IMR-90 (cell line): ENCODE results near the gene OSBPL3.

ENCODE experiments used
- MXI1 ChIP-seq: IDR thresholded peaks from 2 replicates; pipeline ENCODE4 v1.6.1; 2012; ENCODE audit warnings: low read depth, mild to moderate bottlenecking, low read length, moderate library complexity, borderline replicate concordance
- POLR2A ChIP-seq: IDR thresholded peaks from 2 replicates; pipeline ENCODE4 v1.6.1; 2012; ENCODE audit warnings: mild to moderate bottlenecking, low read depth, low read length
- USF2 ChIP-seq: fragments of 150-350 bp; IDR thresholded peaks from 2 replicates; pipeline ENCODE4 v1.6.1; 2017; ENCODE audit warnings: mild to moderate bottlenecking, antibody characterized with exemption, low read length, low read depth
- TF ChIP-seq, protein P1 (sequence below): conservative IDR thresholded peaks from 2 replicates; pipeline ENCODE4 v1.5.1; 2012; ENCODE audit warnings: mild to moderate bottlenecking, low read depth, low read length, improper control_type of control experiment

- TF ChIP-seq POLR2A, result no peak
- TF ChIP-seq MXI1, result no peak
- TF ChIP-seq USF2, result no peak
- TF ChIP-seq, protein P1, sequence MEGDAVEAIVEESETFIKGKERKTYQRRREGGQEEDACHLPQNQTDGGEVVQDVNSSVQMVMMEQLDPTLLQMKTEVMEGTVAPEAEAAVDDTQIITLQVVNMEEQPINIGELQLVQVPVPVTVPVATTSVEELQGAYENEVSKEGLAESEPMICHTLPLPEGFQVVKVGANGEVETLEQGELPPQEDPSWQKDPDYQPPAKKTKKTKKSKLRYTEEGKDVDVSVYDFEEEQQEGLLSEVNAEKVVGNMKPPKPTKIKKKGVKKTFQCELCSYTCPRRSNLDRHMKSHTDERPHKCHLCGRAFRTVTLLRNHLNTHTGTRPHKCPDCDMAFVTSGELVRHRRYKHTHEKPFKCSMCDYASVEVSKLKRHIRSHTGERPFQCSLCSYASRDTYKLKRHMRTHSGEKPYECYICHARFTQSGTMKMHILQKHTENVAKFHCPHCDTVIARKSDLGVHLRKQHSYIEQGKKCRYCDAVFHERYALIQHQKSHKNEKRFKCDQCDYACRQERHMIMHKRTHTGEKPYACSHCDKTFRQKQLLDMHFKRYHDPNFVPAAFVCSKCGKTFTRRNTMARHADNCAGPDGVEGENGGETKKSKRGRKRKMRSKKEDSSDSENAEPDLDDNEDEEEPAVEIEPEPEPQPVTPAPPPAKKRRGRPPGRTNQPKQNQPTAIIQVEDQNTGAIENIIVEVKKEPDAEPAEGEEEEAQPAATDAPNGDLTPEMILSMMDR, result no peak
Measured at GRCh38 chr7:24827027-24827426, 153.0 kb downstream of the OSBPL3 start.
